OCI-LY3 (cell line): Measurements from ENCODE around the gene FXYD5.

ENCODE experiments used
- CTCF ChIP-seq: fragments of 200-600, 300-600 bp; sonication (generic); IDR thresholded peaks from 2 replicates; pipeline ENCODE4 v1.5.1; 2014; ENCODE audit warnings: antibody characterized with exemption, low read length, low read depth
- EZH2phosphoT487 ChIP-seq: fragments of 200-600 bp; shearing (Covaris generic); IDR thresholded peaks from 2 replicates; pipeline ENCODE4 v1.6.1; 2018; ENCODE audit warnings: antibody characterized with exemption, mixed run types, low read depth

DNA sequence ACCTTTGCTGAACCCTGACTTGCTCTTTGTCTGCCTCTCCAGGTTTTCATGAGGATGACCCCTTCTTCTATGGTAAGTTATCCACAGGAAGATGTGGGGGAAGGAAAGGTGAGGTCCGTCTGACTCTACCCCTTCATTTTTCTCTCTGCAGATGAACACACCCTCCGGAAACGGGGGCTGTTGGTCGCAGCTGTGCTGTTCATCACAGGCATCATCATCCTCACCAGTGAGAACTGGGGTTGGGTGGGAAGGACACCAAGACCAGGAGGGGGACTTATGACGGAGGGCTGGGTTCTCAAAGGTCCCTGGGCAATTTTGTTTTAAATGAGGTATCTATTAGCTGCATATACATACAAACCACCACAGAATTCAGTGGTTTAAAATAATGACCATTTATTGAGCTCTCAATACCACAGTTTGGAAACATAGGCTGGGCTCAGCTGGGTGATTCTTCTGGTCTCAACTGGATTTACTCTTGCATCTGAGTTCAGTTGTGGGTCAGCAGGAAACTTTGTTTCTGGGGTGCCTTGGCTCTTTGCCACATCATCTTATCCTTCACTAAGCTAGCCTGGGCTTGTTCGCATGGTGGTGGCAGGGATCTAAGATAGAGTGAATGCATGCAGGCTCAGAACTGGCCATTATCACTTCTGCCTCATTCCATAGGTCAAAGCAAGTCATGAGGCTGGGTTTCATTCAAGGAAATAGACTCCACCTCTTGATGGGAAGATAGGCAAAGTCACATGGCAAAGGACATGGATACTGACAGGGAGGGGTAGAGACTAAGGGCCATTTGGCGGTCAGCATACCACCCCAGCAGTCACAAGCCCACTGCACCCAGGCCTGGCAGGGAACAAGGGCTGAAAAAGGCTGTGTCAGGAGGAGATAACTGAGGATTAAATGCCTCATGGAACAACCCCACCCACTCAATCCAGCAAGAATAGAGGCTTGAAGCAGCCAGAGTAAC, 11.8 kb downstream of the FXYD5 start:
- TF ChIP-seq CTCF (no peak), EZH2phosphoT487 (no peak)
